NCI-H1436 (cell line): Measurements from ENCODE around the gene FAM118B.
A peak's percentile ranks its signal among the peaks of the same experiment; 100 is the strongest.

Experiments used
- DNase-seq: peaks from one replicate; lab custom pipeline; 2025; lab: John Stamatoyannopoulos, UW

FAM118B gene

DNA sequence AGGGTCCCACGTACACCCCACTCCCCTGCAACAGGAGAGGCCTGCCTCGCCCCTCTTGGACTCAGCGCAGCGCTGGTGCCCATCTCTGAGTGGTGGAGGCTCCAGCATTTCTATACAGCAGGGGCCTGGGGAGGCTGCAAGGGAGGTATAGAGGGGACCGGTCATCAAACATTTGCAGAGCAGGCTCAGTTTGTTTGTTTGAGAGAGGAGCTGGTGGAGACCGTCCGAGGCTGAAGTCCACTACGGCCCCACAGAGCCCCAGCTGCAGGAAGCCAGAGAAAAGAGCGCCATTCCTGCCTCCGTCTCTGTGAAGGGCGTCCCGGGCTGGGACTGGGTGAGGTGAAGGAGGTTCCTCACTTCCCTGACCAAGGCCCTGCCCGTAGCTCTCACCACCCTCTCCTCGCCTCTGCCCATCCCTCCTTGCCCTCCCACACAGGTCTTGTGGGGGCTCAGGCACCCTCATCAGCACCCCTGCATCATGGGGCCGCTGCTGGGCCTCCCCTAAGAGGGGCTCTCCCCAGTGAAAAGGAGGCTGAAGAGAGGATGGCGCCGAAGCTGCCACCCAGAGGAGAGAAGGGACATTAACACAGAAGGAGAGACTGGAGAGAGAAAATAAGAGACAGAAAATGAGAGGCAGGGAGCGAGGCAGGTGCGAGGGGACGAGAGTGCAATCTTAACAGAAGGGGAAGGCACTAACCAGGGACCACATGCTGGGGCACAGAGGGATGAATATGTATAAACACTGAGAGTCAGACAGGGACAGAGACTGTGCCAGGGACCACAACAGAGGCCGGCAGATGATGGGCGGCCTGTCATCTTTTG is 24.7 kb upstream of the FAM118B start:
- DNase-seq = no peak

DNA sequence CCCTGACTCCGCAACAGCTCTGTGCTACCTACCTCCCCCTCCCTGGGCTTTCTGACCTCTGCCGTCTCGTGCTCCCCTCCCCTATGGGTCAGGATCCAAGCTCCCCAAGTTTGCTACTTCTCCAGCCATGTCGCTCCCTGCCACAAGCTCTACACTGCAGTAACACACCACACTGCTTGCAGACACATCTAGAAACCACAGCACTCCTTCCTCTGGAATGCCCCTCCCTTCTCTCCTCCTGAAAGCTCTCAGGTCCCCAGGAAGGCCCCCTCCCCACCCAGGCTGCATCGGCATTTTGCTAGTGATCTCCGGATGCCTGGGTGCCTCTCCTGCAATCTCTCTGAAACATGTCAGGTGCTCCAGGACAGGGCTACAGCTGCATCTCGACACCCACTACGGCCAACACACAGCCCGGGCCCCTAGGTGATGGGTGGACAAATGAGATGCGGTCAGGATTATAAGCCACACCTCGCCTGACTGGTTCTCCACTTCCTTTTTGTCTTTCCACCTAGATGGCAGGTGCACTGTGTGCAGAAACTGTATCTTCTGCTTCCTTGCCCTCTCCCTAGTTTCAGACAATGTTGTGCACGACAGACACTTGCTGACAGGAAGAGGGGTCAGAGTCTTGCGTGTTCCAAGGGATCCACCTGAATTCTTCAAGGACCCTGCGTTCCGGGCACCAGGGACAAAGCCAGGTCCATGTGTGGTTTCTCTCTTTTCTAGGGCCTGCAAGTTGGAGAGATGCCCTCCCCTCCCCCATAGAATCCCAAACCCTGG is 23.1 kb upstream of the FAM118B start:
- no peak for DNase-seq

DNA sequence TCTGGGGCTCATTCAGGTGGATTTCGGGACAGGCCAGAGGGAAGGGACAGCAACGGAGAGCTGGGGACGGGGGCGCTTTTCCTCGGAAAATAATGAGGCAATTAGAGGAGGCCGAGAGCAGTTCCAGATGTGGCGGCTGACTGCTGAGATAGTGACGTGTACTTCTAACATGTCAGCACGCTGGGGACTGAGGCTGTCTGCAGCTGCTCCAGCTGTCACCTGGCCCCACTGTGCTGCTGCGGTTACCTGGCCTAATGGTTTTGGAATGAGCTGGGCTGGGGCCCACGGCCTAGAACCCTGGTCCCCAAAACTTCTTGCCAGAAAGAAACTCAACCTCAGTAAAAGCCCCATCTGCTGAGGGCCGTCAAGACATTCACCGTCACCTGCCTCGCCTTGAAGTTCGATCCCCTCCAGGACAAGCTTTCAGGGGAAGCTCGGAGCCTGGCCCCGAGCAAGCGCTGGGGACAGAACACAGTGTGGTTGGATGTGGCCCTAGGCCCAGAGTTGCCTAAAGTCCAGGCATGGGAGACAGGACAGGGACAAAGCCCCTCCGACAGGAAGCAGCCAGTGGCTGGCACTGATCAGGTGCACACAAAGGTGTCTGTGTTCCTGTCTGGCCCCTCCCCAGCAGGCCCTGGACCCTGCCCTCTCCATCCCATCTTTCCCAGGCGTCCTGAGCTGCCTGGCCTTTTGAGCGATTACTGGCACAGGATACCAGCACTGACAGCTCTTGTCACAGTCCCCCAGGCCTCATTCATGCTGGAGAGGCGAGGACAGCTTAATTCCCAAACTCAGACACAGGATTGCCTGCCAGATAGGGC is 22.3 kb upstream of the FAM118B start:
- no peak for DNase-seq

DNA sequence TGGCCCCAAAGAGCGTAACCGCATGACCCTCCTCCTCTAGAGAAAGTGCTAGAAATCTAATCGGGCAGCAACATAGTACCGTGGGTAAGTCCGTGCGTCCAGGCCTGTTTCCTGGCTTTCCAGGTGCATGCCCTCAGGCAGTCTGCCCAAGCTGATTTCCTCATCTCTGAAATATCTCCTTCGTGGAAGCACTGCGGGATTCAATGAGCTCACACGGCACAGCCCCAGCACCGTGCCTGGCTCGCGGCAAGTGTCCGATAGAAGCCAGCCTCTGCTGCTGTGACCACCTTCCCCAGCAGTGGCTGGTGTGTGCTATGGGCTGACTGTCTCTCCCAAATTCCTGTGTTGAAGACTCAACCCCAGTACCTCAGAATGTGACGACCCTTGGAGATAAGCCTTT is 20.8 kb upstream of the FAM118B start:
- no peak for DNase-seq

DNA sequence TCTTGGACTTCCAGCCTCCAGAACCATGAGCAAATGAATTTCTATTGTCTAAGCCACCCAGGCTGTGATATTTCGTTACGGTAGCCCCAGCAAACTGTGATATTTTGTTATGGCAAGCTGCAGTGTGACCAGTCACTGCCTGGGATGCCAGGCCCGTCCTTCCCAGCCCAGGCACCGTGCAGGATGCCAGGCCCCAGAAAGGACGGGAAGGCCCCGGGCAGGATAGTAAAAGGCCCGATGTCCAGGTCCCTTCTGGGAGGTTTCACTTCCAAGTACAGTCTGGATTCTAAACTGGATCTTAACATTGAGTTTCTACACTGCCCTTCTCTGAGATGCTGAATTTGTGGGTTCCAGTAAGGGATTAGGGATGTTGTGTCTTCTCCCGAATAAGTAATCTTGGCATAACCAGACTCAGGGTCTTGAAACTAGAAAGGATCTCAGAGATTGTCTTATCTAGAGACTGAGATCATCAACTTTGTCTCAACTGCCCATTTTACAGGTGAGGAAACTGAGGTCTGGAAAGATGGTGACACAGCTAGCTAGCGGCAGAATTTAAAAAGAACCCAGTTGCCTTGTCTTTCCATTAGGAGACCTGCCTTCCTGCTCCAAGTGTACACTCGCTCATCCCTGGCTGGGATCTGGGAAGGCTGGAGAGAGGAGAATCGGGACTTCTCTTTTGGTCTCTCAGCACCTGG is 20.1 kb upstream of the FAM118B start:
- DNase-seq = no peak

DNA sequence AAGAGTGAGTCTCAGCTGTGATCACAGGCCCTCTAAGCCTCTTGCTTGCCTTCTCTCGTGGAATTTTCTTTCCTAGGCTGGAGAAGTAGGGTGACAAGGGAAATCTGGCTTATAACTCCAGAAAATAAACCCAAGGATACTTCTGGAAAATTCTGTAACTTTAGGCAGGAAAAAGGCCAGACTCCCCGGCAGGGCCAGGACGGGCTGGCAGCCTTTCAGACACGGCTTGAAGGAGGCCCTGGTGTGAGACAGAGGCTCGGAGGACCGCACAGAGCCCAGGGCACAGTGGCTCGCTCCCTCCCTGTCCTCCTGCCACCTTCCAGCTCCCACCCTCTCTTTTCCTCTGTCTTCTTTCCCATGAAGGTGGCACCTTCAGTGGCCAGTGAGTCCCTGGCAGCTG is 19.2 kb upstream of the FAM118B start:
- no peak for DNase-seq

DNA sequence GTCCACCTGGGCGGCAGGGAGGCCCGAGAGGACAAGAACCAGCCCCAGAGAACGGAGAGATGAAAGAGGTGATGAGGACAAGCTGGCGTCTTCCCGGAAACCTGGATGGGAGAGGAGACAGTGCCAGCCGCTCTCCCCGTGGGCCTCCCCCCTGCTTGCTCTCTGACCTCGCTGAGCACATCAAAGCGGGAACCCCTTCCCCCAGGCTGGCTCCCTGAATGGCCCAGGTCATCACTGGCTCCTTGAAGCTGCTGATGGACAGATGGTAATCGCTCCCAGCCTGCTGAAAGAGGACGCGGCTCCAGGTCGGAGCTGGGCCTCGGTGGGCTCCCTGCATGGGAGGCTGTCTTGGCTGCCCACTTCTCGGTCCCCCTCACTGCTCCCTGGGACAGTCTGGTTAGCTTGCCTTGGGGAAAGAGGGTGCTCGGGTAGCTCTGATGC is 18.5 kb upstream of the FAM118B start:
- no peak for DNase-seq

DNA sequence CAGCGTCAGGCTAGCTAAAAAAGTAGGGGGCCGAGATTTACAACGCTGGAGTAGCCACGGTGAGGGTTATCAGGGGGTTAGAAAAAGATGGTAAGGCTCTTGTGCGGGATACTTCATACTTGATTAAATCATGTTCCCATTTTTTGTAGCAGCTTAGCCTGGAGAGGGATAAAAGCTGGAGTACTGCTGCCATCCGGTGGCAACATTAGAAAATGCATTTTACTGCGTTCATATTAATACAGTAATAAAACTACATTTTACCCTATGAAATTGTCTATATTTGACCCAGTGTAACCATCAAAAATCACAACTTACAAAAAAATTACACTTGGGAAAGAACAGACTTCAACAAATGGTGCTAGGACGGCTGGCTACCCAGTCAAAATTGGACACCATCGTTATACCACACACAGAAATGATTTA is 17.4 kb upstream of the FAM118B start:
- peak; percentile 48 for DNase-seq

DNA sequence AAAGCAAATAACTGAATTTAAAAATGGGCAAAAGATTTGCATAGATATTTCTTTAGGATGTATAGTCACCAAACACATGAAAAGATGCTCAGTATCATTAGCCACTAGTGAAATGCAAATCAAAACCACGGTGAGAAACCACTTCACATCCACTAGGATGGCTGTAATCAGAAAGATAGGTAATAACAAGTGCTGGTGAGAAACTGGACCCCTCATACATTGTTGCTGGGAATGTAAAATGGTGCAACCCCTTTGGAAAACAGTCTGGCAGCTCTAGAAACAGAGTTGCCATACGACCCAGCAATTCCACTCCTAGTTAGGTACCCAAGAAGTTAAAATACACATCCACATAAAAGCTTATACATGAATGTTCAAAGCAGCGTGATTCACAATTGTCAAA is 16.5 kb upstream of the FAM118B start:
- no peak for DNase-seq

DNA sequence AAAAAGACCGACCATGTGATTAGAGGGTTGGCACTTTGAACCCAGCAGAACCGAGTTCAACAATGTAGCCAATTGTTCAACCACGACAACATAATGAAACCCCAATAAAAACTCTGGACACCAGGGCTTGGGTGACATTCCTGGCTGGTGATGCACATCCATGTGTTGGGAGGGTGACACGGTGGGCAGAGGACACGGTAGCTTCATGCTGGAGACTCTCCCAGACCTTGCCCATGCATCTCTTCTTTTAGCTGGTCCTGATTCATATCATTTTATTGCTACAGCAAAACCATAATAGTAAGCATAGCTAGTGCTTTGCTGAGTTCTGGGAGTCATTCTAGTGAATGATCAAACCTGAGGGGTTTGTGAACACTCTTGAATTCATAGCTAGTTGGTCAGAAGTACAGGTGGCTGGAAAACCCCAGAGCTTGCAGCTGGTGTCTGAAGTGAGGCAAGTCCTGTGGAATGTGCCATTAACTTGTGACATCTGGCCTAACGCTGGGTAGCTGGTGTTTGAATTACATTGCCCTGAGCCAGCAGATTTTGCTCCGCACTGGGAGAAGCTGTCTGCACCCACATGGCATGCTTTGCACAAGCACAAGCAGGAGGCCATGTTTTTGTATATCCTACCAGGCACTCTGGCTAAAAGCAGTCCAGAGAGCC is 14.2 kb upstream of the FAM118B start:
- DNase-seq = no peak

DNA sequence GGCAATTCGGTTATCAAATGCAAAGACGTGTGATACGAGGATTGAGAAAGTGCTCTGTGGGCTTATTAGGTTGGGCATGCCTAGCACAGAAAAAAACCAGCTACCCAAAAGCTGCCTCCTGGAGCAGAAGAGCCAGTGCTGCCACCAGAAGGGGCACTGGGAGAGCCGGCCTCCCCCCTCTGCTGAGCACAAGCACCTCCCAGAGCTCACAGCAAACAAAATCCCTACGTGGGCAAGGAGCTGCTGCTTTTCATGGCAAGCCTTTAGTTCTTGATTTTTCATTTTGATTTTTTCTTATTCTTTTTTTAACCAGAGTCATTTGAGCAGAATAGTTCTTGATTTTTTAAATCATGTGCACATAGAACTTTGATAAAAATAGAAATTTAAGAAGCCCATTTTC is 12.9 kb upstream of the FAM118B start:
- no peak for DNase-seq

DNA sequence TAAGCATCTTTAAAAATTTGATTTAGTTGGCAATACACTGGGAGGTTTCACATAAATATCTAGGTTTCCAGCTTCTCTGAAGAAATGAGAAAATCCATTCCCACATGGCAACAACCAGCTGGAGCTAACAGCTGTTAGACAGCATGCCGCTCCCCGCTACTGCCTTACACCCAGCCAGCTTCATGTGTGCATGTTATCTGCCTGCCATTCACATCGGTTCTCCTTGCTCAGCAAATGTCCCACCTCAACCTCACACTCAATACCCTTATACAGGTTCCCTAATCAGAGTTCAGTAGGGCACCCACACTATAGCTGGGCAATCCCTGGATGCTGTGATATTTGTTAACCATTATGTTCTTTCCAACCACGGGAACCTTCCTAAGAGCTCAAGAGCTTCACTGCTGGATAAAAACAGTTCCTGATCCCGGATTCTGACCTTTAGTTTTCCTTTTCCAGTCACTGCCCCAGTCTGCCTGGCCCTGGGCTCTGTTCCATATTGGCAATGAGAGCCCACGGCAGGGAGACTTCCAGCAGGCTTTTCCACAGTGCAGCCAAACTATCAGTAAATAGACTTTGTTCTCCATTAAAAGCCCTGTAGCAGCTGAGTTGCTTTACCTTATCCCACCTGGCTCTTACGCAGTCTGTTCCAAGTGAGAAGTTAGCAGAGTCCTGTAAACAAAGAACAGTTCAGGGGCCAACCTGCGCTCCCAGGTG is 8.8 kb upstream of the FAM118B start:
- DNase-seq = no peak

DNA sequence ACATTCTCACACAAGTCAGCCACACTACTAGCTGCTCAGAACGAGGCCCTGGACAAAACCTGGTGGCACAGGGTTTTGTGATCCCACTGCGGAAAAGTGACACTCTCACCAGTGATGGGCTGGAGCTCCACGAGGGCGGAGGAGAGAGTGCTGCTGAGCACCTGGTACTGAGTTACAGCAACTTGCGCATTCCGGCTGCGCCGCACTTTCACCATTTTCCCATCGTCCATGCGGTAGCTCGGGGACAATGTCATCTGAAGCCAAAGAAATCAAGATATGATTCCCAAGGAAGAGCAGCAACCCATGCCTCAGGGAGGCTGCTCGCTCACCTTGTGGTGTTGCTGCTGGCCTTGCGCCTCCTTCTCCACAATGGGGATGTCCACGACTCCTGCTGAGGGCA is 6.2 kb upstream of the FAM118B start:
- no peak for DNase-seq

DNA sequence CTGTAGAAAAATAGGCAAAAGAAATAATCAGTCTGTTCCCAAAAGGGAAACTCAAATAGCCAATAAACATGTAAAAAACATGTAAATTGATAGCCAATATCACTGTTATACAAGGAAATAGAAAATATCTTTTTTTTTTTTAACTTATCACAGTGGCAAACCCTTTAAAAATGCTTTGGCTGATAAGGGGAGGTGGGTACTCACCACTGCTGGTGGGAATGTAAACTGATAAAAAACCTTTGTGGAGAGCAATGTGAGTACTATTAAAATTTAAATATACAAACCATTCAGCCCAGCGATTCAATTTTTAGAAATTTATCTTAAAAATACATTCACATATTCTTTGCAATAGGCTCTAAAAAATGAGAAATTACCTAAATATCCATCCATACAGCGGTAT is 3.7 kb upstream of the FAM118B start:
- no peak for DNase-seq

DNA sequence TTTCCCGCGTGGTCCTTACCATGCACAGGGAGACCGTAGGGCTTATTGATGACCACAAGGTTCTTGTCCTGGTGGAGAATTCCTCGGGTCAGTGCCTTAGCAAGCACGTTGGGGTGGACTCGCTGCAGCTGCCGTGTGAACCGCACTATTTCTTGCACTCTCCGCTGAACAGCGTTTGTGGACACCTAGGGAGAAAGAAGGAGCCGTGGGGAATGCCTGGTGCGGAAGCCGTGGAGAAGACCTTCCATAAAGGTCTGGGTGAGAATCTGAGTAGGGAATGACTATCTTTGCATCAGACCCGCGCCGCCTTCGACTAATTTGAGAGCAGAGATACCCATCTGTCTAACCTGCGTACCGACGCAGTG is 729 bp upstream of the FAM118B start:
- DNase-seq = no peak

DNA sequence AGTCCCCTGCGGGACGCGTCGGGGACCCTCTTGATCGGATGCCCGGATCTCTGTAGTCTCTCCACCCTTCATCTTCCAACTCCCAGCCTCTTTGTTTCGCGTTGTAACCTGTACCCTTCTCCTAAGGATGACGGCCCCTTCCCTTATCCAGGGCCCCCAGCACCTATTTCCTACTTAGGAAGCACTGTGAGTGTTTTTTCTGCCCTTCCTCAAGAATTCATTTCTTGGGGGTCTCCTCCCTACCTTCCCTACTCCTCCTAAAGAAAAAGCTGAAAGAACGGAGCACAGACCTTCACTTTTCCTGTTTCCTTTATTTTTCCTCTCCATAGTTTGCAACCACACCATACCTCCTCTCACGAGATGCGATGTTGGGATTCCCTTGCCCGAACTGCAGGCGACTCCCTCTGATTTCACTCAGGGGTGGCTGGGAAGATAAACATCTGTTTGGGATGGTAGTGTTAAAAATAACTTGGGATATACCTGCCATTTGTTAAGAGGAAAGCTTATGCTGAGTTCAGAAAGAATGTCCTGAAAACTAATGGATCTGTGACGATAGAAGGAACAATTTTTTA is 593 bp downstream of the FAM118B start:
- DNase-seq = no peak

DNA sequence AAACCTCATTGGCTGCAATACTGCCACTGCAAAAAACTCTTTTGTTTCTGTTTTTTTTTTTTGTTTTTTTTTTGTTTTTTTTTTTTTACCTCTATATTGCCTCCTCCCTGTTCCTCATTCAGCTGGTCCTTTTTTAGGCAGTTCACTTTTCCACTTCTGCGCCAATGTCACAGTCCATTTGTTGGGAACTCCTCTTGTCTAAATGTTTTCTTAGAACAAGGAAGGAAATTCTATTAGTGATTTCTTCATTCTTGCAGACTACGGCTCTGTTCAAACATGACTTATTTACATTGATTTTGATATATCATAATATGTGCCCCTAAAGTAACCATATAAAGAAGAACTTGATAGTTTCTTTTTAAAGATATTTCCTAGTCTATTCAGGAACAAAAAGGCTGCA is 2.9 kb downstream of the FAM118B start:
- no peak for DNase-seq

DNA sequence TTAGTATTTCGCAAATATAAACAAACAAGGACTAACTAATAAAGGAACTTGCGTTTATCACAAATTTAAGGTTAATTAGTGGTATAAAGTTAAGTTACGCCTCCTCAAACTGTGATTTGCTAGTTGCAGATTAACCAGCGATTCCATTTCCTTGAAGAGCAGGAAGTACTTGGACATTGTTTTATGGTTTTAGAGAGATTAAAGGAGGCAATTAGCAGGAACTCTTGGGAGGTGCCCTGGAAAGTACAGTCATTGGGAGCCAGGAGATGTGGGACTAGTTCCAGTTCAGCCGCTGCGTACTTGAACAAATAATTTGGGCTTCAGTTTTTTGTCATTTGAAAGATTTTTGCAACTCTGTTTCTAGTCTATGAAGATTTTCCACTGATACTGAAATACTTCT is 3.3 kb downstream of the FAM118B start:
- no peak for DNase-seq

DNA sequence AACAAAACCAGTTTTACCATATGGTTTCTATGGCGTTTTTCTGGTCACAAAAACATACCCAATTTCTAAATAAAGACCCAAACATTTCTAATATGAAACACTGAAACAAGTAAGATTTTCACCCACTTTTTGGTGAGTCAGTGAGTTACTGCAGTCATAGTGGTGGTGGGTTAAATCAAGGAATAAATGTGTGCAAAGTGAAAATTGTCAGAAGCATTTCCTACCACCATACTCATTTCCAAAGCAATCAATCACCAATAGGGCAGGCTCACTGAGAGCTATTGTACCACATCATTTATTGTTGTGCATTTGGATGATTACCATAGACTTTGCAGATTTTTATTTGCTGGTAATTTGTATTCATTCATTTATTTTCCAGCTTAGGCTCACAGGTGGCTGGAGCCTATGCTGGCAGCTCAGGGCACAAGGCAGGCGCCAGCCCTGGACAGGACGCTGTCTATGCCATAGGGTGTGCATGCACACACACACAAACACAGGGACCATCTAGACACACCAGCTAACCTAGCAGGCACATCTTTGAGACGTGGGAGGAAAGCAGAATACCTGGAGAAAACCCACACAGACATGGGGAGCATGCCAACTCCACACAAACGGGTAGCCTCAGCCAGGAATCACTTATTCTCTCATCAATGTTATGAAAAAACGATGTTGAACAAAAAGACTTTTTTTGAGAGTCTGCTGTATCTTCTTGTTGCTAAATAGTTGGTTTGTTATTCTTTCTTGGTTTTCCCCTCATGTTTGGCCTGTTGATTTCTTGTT is 5.1 kb downstream of the FAM118B start:
- no peak for DNase-seq

DNA sequence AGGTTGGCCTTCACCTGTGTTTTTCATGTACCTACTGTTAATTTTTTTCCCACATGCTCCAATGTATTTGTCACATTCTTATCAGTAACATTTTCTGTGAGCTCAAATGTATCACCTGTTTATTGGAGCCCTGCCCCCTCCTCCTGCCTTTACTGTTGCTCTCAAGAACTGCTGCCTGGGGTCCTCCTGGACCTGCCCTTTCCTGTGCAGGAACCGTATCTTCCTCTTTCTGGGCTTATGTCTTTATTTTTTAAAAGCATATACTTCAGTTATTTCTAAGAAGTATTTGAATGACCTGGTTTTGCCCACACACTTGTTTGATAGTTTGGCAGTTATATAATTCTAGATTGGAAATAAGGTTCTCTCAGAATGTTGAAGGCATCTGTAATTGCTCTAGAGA is 5.9 kb downstream of the FAM118B start:
- no peak for DNase-seq
